ENCODE measurements around the gene CHMP1A.

DNA sequence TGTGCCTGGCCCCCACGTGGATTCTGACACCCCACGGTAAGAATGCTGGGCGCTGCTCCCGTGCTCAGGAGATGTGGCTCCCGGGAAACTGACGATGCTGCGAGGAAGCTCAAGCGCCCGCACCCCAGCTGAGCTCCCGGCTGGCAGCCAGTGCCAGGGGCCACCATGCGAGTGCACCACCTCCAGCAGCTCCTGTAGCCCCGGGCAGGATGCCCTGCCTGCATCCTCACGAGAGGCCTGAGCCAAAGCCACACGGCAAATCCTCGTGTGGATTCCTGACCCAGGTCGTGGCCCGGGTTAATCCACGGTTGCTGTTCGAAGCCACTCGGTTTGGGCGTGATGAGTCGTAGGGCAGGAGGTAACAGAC, 55.6 kb downstream of the CHMP1A start:
- TF ChIP-seq, protein P1, sequence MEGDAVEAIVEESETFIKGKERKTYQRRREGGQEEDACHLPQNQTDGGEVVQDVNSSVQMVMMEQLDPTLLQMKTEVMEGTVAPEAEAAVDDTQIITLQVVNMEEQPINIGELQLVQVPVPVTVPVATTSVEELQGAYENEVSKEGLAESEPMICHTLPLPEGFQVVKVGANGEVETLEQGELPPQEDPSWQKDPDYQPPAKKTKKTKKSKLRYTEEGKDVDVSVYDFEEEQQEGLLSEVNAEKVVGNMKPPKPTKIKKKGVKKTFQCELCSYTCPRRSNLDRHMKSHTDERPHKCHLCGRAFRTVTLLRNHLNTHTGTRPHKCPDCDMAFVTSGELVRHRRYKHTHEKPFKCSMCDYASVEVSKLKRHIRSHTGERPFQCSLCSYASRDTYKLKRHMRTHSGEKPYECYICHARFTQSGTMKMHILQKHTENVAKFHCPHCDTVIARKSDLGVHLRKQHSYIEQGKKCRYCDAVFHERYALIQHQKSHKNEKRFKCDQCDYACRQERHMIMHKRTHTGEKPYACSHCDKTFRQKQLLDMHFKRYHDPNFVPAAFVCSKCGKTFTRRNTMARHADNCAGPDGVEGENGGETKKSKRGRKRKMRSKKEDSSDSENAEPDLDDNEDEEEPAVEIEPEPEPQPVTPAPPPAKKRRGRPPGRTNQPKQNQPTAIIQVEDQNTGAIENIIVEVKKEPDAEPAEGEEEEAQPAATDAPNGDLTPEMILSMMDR (IDR thresholded peaks at IDR 0.05 in 8 of 11, conservative IDR thresholded peaks at IDR 0.05 in 3 of 11) = no peak
- TF ChIP-seq POLR2A (IDR thresholded peaks at IDR 0.05) (no peak), POLR2AphosphoS5 (IDR thresholded peaks at IDR 0.05) (no peak)
